ENCODE results near the gene GSTA2.
"Not testable (repeated sequence)": the region's sequence is repeated elsewhere in the genome, so short reads cannot be mapped to it uniquely, and the experiment has no call there.

Gene GSTA2

GRCh38 chr6:52759085-52759484 lies 4.2 kb downstream of the GSTA2 start:
- DNase-seq = no peak

- DNase-seq = not testable (repeated sequence)
Observed at GRCh38 chr6:52757651-52758338, 5.5 kb downstream of the GSTA2 start.

- no peak for DNase-seq
Observed at GRCh38 chr6:52754443-52754842, 8.8 kb downstream of the GSTA2 start.

GRCh38 chr6:52753137-52753536 lies 10.1 kb downstream of the GSTA2 start:
- DNase-seq = not testable (repeated sequence)

- DNase-seq = no peak
Observed at GRCh38 chr6:52752310-52752709, 11.0 kb downstream of the GSTA2 start.

- DNase-seq = no peak
Observed at GRCh38 chr6:52749556-52750152, 13.6 kb downstream of the GSTA2 start.

- not testable (repeated sequence) for DNase-seq
Observed at GRCh38 chr6:52747301-52747700, 16.0 kb downstream of the GSTA2 start.

GRCh38 chr6:52746213-52746612 lies 17.1 kb downstream of the GSTA2 start:
- DNase-seq = no peak

GRCh38 chr6:52745764-52746201 lies 17.5 kb downstream of the GSTA2 start:
- DNase-seq = no peak

GRCh38 chr6:52741872-52742271 lies 21.4 kb downstream of the GSTA2 start:
- DNase-seq = no peak

GRCh38 chr6:52739627-52740026 lies 23.6 kb downstream of the GSTA2 start:
- no peak for DNase-seq

GRCh38 chr6:52739134-52739533 lies 24.1 kb downstream of the GSTA2 start:
- no peak for DNase-seq

GRCh38 chr6:52736145-52736544 lies 27.1 kb downstream of the GSTA2 start:
- DNase-seq = no peak

GRCh38 chr6:52735071-52735470 lies 28.2 kb downstream of the GSTA2 start:
- no peak for DNase-seq

GRCh38 chr6:52734072-52734471 lies 29.2 kb downstream of the GSTA2 start:
- DNase-seq = no peak

- no peak for DNase-seq
Observed at GRCh38 chr6:52733172-52733571, 30.1 kb downstream of the GSTA2 start.

- DNase-seq = no peak
Observed at GRCh38 chr6:52731719-52732118, 31.6 kb downstream of the GSTA2 start.

GRCh38 chr6:52729576-52729975 lies 33.7 kb downstream of the GSTA2 start:
- DNase-seq = no peak

GRCh38 chr6:52728394-52728793 lies 34.9 kb downstream of the GSTA2 start:
- no peak for DNase-seq

- DNase-seq = no peak
Observed at GRCh38 chr6:52727908-52728307, 35.4 kb downstream of the GSTA2 start.

GRCh38 chr6:52726741-52727535 lies 36.3 kb downstream of the GSTA2 start:
- no peak for DNase-seq

GRCh38 chr6:52726193-52726542 lies 37.1 kb downstream of the GSTA2 start:
- no peak for DNase-seq

- no peak for DNase-seq
Observed at GRCh38 chr6:52725535-52726192, 37.6 kb downstream of the GSTA2 start.

- DNase-seq = no peak
Observed at GRCh38 chr6:52725143-52725534, 38.1 kb downstream of the GSTA2 start.
